ENCODE measurements around the gene VASH2.

DNA sequence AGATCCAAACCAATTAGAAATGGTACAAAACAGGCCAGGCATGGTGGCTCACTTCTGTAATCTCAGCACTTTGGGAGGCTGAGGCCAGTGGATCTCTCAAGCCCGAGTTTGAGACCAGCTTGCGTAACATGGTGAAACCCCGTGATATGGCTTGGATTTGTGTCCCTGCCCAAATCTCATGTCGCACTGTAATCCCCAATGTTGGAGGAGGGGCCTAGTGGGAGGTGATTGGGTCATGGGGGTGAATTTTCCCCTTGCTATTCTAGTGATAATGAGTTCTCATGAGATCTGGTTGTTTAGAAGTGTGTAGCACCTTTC, 7.0 kb upstream of the VASH2 start:
- TF ChIP-seq, protein P1, sequence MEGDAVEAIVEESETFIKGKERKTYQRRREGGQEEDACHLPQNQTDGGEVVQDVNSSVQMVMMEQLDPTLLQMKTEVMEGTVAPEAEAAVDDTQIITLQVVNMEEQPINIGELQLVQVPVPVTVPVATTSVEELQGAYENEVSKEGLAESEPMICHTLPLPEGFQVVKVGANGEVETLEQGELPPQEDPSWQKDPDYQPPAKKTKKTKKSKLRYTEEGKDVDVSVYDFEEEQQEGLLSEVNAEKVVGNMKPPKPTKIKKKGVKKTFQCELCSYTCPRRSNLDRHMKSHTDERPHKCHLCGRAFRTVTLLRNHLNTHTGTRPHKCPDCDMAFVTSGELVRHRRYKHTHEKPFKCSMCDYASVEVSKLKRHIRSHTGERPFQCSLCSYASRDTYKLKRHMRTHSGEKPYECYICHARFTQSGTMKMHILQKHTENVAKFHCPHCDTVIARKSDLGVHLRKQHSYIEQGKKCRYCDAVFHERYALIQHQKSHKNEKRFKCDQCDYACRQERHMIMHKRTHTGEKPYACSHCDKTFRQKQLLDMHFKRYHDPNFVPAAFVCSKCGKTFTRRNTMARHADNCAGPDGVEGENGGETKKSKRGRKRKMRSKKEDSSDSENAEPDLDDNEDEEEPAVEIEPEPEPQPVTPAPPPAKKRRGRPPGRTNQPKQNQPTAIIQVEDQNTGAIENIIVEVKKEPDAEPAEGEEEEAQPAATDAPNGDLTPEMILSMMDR (conservative IDR thresholded peaks at IDR 0.05 in 1 of 2, IDR thresholded peaks at IDR 0.05 in 1 of 2; ENCODE audit: low read depth in 1 of 2, low read length in 2 of 2), result no peak
- no peak for TF ChIP-seq EZH2 (IDR thresholded peaks at IDR 0.05; ENCODE audit: low read length, missing control alignments)

Measured in fibroblast of lung (primary cell).